ENCODE data around the gene ZBED3.

ZBED3 gene

DNA sequence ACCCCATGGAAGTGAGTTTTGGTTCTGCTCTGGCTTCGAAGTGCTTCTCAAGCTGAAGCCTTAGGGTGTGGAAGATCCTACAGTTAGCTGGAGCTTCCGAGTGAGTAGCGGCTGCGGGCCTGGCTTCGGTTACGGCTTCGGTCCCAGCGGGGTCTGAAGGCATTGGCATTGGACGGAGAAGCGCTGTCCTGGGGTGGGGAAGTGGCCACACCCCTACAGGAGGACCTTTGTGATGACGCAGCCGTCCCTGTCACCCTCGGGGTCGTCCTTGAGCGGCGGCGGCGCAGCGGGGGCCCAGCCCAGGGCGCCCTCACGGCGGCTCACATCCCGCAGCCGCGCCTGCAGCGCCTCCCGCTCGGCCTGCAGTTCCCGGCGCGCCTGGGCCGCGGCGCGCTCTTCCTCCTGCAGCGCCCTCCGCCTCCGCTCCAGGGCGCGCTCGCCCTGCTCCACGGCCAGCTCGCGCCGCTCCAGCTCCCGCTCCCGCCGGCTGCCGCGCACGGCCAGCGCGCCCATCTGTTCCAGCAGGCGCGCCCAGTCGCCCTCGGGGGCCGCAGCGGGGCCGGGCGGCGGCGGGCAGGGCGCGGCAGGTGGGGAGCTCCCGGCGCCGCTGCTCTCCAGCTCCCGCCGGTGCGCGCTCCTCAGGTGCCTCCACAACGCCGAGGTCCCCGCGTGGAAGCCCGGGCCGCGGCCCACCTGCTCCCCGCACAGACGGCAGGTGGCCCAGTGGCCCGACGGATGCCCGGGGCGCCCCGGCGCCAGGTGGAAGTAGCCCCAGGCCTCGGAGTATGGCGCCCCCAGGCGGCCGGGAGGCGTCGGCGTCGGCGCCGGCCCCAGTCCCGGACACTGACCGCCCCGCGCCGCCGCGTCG lies 9.9 kb downstream of the ZBED3 start:
- DNase-seq (ENCODE audit: low spot score) = peak; percentile 64

DNA sequence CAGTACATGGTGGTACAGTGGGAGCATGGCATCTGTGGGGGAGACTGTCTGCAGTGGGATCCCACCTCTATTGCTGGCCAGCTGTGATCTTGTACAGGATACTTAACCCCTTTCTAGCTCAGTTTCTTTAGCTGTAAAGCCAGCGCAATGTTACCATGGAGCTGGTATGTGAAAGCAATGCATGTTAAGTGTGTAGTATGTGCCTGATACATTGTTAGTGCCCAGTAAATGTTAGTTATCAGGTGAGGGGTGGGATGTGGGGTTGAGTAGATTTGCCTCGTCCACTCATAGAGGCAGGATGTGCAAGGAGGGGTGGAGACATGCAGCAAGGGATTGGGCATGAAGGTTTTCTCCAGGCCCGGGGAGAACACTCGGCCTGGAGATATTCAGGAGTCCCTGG lies 12.3 kb downstream of the ZBED3 start:
- DNase-seq (ENCODE audit: low spot score) = no peak

DNA sequence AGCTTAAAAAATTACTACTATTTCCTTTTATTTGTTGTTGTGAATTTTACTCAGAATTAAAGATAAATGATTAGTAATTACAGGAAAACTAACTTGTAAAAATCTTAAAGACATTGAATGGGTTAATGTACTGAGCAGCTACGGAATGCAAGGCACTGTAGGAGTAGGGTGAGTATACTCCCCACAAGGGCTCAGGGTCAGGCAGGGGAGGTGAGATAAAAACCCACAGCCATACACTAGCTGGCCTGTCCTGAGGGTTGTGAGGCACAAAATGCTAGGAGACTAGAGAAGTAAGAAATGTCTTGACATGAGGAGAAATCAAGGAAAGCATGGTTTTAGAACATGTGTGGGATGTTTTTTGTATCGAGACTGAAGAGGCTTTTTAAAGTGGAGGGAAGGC lies 13.4 kb downstream of the ZBED3 start:
- no peak for DNase-seq (ENCODE audit: low spot score)

DNA sequence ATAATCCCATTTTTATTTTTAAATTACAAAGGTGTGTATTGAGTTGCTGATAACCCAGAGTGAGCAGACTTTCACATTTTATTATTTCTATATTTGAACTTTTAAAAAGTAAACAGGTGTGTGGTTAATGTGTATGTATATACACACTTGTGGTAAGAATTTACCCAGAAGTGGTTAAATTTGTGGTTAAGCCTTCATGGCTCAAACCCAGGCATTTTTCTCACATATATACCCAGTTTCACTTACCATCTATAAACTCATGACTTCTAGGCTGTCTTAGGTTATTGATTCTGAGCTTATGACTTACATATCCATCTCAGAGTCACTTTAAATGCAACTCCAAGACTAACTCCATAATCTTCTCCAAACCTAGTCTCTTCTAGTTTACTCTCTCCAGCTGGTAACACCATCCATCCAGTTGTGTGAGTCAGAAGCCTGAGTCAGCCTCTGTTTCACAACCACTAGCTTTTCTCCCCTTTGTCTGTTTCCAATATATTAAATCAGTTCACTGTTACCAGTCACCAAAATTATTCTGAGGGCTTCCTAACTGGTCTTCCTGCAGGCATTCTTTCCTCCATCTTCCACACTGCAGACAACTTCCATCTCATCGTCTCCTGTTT lies 20.2 kb downstream of the ZBED3 start:
- DNase-seq (ENCODE audit: low spot score) = no peak

DNA sequence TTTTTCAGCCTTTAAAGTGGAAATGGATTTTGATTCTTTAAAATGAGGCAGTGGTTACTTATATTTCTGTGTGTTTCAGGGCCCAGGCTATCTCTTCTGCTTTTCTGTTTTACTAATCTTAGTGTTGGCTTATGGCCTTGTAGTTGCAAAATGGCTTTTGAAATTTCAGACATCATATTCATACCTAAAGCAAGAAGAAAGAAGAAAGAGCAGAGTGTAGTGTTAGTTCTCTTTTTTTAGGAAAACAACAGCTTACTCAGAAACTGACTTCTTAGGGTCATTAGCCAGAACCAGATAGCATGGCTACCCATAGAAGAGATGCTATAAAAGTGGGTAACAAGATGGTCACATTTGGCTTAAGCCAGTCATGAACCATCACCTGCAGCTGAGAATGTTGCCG lies 20.9 kb downstream of the ZBED3 start:
- DNase-seq (ENCODE audit: low spot score) = no peak

DNA sequence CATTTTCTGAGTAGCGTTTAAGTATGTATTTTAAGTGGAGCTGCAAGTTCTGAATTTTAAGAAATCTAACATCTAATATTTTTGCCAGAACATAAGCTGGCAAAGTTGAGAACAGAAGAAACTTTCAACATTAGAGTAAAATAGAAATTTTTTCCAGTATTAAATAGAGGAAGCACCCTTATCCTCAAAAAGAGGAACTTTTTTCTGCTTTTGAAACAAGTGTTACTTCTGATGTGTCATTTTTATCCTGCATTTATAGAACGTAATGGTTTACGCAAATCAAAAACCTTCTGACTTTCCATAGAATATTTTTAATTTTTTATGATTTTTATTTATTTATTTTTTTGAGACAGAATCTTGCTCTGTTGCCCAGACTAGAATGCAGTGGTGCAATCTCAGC lies 21.8 kb downstream of the ZBED3 start:
- no peak for DNase-seq (ENCODE audit: low spot score)

DNA sequence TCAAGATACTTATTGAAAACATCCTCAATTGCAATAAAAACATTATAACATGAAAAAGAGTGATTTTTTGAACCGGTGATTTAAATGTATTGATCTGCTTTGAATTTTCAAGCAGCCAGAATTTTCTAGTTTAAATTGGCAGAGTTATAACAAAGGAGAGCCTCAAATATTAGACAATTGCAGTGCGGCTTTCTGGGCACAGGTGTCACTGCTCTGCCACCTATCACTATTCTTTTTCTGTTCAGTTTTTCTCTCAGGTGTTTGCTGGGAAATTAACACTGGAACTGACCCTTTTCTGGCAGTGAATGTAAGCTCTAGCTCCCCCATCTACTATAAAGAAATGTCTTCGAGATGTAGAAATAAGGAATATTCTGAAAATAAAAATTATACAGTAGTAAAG lies 23.0 kb downstream of the ZBED3 start:
- DNase-seq (ENCODE audit: low spot score) = no peak

DNA sequence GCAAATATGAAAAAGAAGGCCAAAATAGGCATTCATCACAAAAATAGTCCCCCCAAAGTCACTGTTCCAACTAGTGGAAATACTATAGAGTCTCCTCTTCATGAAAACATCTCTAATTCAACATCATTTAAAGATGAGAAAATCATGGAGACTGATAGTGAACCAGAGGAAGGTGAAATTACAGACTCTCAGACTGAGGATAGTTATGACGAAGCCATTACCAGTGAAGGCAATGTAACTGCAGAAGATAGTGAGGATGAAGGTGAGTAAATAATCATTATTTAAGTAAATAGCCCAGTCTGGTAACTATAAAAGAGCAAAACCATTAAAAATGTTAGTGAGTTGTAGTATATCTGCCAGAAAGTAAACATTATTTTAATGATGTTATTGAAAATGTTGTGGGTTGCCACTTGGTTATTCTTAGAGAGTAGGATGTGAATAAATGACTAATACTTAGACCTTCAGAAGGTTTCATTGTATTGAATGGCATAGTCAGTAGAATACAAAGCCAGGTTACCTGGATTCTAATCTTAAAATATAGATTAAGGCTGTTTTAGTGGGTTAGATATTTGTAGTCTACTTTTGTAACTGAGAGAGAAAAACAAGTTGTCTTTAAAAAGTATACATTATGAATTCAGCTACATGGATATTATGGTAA lies 40.5 kb downstream of the ZBED3 start:
- DNase-seq (ENCODE audit: low spot score) = no peak

DNA sequence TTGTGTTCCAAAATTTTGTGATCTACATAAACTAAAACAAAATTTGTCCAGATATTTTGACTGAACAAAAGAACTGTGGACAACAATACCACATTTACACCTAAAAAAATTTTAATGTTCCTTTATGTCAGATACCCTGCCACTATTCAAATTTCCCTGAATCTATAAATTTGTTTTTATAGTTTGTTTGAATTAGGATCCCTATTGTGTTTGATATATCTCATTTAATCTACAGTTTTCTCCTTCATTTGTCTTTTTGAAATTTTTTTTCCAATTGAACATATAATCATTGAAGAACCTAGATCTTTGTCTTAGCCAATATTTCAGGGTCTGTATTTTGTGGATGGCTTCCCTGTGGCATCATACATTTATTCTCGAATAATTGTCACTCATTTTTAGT lies 51.1 kb downstream of the ZBED3 start:
- DNase-seq (ENCODE audit: low spot score) = no peak

DNA sequence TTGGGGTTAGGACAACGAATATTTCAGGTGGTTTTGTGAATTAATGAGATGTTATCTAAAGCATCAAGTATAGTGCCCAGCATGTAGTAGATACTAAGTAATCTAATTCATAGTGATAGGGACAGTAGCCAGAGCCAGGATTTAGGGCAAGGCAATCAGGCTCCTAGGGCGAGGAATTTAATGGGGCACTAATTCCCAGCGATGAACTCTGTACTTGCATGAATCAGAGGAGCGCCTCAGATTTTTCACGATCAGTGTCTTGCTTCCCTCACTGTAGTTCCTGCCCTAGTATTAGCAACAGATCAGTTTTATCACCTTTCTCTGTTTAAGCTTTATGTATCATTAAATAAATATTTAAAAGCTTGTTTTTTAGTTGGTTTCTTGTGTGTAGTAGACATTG lies 53.7 kb downstream of the ZBED3 start:
- DNase-seq (ENCODE audit: low spot score) = no peak

DNA sequence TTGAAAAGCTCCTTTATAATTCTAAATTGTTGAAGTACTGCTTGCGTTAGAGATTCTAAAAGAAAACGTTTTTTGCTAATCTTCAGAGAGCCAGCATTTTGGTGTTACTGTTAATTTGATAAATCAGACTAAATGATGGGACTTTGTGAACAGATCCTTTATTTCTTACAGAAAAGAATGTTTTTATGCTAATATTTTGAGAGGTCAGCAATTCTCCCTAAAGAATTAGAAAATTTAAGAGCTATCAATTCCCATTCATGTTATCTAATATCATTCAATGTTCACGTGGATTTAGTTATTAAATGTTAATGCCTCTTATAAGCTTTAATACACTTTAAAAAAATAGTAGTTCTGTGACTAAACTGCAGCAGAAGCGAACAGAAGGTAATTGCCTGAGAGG lies 54.5 kb downstream of the ZBED3 start:
- DNase-seq (ENCODE audit: low spot score) = no peak

DNA sequence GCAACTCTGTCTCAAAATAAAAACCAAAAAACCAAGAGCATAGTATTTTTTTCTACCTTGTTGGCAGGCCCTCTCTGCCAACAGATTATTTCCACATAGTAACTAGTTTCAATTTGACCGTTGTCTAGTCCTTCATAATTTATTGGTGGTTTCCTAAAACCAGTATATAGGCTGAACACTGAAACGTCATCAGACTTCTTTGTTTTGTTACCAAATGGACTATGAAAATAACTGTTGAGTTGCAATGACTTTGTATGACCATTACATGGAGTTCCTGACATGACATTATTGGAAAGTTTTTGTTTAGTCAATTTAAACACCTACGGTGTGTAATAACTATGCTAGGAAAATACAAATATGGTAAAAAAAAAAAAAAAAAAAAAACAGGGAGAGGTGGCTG lies 55.2 kb downstream of the ZBED3 start:
- DNase-seq (ENCODE audit: low spot score) = no peak

DNA sequence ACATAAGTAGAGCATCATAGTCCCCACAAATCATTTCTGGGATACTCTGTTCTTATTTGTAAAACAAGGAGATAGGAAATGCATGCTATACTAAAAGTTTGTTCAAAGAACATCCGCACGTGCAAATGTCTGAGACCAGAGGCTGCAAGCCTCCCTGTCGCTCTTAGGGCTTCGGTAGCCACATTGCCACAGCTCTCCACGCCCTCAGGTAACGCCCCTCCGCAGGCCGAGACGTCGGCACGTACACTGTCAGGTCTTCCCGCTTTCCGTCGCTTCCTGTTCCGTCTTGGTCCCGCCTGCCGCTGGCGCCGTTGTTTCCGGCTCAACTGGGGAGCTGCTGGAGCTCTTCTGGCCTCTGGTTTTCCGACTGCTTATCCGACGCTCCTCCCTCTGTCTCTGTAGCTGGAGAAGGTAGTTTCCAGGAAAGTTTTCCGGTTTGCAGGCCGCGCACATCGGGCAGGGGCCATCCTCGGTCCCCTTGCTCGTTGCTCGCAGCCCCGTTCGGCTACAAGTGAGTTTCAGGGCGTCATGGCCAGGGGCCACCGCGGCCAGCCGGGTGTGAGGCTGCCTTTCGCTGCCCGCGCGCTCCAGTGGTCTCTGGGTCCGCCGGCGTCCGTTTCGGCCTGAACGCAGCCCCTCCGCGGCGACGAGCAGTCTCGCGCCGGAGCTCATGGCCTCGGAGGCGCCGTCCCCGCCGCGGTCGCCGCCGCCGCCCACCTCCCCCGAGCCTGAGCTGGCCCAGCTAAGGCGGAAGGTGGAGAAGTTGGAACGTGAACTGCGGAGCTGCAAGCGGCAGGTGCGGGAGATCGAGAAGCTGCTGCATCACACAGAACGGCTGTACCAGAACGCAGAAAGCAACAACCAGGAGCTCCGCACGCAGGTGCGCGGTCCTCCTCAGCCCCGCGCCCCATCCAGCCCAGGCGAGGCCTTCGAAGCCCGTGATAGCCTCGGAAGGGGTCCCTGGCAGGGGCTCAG lies 56.7 kb downstream of the ZBED3 start, which contains the start of gene AGGF1:
AGGF1 (plus strand) TSS at position 308 of the 975 bp plus-strand sequence; CDS start at position 671, 363 bp downstream.
- DNase-seq (ENCODE audit: low spot score) = peak; percentile 87

DNA sequence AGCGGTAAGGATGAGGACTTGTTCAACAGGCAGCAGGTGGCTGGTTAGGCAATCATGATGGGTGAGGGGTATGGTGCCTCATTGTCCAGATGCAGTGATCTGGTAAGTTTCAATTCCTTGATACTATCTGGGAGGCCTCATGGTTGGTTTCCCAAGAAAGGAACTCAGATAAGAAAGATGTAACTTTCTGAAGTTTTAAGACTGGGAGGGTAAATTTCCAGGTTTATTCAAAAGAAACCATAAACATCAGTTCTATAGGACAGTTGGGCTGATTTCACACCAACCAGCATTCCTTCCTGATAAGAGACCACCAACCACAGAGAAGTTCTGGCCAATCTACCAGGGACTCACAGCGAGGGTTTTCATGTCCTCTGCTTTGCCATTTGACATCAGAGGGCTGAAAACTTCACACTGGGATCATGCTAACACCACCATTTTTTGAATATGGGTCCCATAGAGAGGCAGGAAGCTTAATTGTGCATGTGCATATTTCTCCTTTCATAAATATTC lies 57.7 kb downstream of the ZBED3 start:
- DNase-seq (ENCODE audit: low spot score) = no peak

DNA sequence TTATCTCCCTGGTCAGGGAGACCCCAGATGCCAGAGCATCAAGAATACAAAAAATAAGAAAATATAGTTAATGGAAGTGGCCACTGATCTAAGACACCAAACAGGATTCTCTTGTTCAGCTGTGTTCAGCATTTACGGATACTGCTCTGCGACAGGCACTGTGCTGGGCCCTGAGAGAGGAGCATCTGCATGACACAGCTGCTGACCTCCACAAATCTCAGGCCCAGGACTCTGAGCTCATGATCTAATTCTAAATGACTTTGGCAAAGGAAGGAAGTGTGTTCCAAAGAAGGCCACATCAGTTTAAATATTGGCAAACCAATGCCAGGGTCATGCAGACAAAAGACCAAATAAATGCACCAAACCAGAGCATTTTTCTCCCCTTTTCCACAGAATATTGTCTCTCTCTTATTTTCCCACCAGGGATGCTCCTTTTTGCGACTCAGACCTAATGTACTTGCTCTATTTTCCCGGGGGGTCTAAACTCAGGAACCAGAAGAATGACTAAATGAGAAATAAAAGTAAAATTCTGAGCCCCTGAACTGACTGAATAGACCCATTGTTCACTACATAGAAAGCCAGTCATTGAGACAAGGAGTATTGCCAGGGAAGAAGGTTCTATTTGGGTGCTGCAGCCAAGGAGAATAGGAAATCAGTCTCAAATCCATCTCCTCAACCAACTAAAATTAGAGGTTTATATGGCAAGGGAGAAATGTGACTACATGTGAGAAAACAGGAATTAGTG lies 58.3 kb downstream of the ZBED3 start:
- no peak for DNase-seq (ENCODE audit: low spot score)

DNA sequence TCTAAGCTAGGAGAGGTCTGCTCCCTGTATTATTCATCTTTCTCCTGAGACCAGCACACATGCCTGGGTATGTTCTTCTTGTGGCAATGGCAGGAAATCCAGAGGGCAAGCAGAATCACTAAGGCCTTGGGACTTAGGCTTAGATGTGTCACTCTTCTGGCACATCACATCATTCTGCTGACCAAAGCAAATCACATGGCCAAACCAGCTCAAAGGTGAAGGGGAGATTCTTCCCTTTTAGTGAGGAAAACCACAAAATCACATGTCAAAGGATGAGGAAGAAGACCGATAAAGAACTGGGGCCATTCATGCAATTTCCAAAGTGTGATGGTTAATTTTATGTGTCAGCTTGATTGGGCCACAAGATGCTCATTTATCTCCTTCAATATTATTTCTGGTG lies 62.6 kb downstream of the ZBED3 start:
- no peak for DNase-seq (ENCODE audit: low spot score)

DNA sequence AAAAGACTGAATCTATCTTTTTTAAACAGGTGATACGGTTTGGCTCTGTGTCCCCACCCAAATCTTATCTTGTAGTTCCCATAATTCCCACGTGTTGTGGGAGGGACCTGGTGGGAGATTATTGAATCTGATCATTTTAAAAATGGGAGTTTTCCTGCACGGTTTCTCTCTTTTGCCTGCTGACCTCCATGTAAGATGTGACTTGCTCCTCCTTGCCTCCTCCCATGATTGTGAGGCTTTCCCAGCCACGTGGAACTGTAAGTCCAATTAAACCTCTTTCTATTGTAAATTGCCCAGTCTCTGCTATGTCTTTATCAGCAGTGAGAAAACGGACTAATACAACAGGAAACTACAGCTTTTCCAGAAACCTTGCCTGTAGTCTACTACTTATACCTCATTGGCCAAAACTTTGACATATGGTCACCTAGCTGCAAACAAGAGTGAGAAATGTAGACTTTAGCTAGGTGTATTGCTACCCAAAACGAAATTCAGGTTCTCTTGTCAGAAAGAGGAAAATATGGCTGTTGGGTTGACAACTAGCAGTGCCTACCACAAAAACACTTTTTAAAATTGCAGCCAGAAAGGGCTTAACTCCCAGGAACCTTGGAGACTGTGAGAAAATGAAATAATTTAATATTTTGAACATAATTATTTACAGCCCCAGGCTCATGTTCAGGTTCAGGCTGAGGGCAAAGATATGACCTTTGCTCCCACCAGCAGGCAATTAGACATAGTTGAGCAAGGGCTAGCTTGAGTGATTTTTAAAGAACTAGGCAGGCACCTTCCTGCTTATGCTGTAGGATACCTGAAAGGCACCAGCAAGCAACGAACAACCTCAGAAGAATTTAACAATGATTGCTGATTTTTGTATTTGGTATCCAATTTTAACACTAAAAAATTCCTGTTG lies 64.3 kb downstream of the ZBED3 start:
- no peak for DNase-seq (ENCODE audit: low spot score)

Measured in hematopoietic multipotent progenitor cell treated with erythropoietin and hydrocortisone succinate and interleukin-3 and kit ligand, for 15 days (in vitro differentiated cells).